Parathyroid adenoma (tissue), 2 donors: ENCODE results near the gene CD69.

ENCODE experiments used
- H2AFZ ChIP-seq: fragments of 300-600 bp; sonication (generic); one replicate; pipeline ENCODE4 v1.7.0; 2017; ENCODE audit warnings: antibody characterized with exemption, mild to moderate bottlenecking
- H3K27ac ChIP-seq: fragments of 300-600 bp; sonication (generic); one replicate; pipeline ENCODE4 v1.7.0; 2017
- H3K27me3 ChIP-seq: fragments of 300-600 bp; sonication (generic); one replicate; pipeline ENCODE4 v1.7.0; 2017; ENCODE audit warnings: low read length; ENCODE audit not compliant: control insufficient read depth, insufficient read depth
- H3K36me3 ChIP-seq: fragments of 300-600 bp; sonication (generic); one replicate; pipeline ENCODE4 v1.7.0; 2017; ENCODE audit warnings: low read length; ENCODE audit not compliant: control insufficient read depth, insufficient read depth
- H3K4me1 ChIP-seq: fragments of 300-600 bp; sonication (generic); one replicate; pipeline ENCODE4 v1.7.0; 2017; ENCODE audit warnings: control low read depth
- H3K4me2 ChIP-seq: fragments of 300-600 bp; sonication (generic); one replicate; pipeline ENCODE4 v1.7.0; 2017; ENCODE audit warnings: low read length
- H3K4me3 ChIP-seq: fragments of 300-600 bp; sonication (generic); one replicate; pipeline ENCODE4 v1.7.0; 2017; ENCODE audit warnings: low read depth, low read length
- H3K79me2 ChIP-seq: fragments of 300-600 bp; sonication (generic); one replicate; pipeline ENCODE4 v1.7.0; 2017; ENCODE audit warnings: control low read depth
- H3K9ac ChIP-seq: fragments of 300-600 bp; sonication (generic); one replicate; pipeline ENCODE4 v1.7.0; 2017; ENCODE audit warnings: mild to moderate bottlenecking
- H3K9me3 ChIP-seq: fragments of 300-600 bp; sonication (generic); one replicate; pipeline ENCODE4 v1.7.0; 2017; ENCODE audit warnings: low read length; ENCODE audit not compliant: control insufficient read depth
- TF ChIP-seq, protein P1 (sequence below): fragments of 300-600 bp; sonication (generic); IDR thresholded peaks from one replicate; pipeline ENCODE4 v1.7.0; 2017; ENCODE audit warnings: antibody characterized with exemption, mild to moderate bottlenecking
- donor health status: primary hyperparathyroidism.

Gene CD69

DNA sequence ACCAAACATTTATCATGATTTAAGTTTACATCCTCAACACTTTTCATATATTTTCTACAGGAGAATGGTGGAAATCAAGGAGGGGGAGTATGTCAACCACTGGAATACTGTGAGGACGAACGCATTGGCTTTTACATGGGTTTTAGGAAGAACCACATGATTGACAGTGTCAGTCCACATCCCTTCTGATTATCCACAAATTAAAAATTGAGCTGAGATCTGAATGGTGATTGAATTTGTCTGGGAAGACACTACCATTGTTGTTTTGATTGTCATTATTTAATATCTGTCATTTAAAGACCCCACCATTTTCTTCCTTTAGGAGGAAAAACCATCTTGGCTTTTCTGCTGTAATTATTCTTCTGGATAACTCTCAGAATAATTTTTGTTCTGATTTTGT is 35.2 kb upstream of the CD69 start:
- Histone ChIP-seq H3K9me3 (no peaks in the 10 kb centered on the region), H3K36me3 (no peaks in the 10 kb centered on the region), H3K27me3 (no peaks in the 10 kb centered on the region), H3K4me2 (no peak overlapping the region), H3K79me2 (no peaks in the 10 kb centered on the region), H3K9ac (no peak overlapping the region), H3K4me3 (no peak overlapping the region), H3K4me1 (no peaks in the 10 kb centered on the region), H3K27ac (no peak overlapping the region), H2AFZ (no peak overlapping the region)
- TF ChIP-seq, protein P1, sequence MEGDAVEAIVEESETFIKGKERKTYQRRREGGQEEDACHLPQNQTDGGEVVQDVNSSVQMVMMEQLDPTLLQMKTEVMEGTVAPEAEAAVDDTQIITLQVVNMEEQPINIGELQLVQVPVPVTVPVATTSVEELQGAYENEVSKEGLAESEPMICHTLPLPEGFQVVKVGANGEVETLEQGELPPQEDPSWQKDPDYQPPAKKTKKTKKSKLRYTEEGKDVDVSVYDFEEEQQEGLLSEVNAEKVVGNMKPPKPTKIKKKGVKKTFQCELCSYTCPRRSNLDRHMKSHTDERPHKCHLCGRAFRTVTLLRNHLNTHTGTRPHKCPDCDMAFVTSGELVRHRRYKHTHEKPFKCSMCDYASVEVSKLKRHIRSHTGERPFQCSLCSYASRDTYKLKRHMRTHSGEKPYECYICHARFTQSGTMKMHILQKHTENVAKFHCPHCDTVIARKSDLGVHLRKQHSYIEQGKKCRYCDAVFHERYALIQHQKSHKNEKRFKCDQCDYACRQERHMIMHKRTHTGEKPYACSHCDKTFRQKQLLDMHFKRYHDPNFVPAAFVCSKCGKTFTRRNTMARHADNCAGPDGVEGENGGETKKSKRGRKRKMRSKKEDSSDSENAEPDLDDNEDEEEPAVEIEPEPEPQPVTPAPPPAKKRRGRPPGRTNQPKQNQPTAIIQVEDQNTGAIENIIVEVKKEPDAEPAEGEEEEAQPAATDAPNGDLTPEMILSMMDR, result no peak

DNA sequence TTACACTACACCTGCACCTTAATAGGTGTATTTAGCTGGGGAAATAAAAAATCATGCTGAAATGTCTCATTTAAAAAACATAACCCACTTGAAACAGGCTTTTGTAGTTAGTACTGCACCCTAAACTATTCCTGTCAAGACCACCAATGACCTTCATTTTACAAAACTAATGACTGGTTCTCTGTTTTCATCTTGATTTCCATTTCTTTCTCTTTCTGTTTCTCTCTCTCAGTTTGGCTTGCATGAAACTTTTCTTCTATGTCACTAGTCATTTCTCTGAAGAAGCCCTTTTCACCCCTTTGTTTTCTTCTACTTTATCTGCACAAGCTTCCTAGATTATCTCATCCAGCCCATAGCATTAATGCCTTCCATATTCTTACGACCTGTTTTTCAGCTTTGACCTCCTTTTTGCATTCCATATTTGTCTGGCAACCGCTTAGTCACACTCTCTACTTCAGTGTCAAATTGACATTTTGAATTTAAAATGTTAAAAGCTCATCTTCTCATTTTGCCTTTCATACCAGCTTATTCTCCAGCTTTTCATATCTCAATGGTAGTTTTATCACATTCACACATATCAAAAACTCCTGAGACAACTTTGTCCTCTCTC is 33.9 kb upstream of the CD69 start:
- Histone ChIP-seq H3K4me1 (no peaks in the 10 kb centered on the region), H2AFZ (no peak overlapping the region), H3K4me2 (no peak overlapping the region), H3K27me3 (no peaks in the 10 kb centered on the region), H3K4me3 (no peak overlapping the region), H3K9ac (no peak overlapping the region), H3K9me3 (no peaks in the 10 kb centered on the region), H3K27ac (no peak overlapping the region), H3K36me3 (no peaks in the 10 kb centered on the region), H3K79me2 (no peaks in the 10 kb centered on the region)
- TF ChIP-seq, protein P1, result no peak

DNA sequence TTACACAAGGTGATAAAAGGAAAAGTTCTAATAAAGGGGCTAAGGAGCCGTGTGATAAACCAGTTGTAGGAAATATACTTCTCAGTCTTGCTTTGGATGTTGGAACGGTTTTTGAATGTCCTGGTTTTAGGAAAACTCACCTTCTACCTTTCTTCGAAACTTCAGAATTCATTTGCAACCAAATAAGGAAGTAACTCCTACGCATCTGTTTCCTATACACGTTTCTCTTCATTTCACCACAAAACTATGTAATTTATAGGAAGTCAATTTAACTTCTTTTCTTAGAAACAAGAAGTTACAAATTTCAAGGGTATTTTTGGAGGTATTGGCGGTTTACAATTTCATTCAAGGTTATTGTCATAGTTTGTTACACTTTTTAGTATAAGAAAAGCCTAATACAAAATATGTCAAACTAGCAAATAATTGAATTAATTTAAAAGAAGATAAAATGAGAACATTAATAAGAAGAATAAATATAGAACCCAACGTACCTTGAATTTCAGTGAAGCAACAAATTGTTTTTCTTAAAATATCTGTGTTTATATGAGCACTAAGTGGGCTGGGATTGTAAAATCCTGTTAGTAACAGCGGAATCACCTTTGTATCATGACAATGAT is 33.2 kb upstream of the CD69 start:
- no peak overlapping the region for H3K4me2 ChIP-seq
- H3K4me1 ChIP-seq, result no peaks in the 10 kb centered on the region
- H3K9me3 ChIP-seq, result no peaks in the 10 kb centered on the region
- H3K9ac ChIP-seq, result no peak overlapping the region
- no peaks in the 10 kb centered on the region for H3K27me3 ChIP-seq
- H3K4me3 ChIP-seq, result no peak overlapping the region
- no peaks in the 10 kb centered on the region for H3K79me2 ChIP-seq
- H3K36me3 ChIP-seq, result no peaks in the 10 kb centered on the region
- no peak overlapping the region for H3K27ac ChIP-seq
- H2AFZ ChIP-seq, result no peak overlapping the region
- TF ChIP-seq, protein P1, result no peak

DNA sequence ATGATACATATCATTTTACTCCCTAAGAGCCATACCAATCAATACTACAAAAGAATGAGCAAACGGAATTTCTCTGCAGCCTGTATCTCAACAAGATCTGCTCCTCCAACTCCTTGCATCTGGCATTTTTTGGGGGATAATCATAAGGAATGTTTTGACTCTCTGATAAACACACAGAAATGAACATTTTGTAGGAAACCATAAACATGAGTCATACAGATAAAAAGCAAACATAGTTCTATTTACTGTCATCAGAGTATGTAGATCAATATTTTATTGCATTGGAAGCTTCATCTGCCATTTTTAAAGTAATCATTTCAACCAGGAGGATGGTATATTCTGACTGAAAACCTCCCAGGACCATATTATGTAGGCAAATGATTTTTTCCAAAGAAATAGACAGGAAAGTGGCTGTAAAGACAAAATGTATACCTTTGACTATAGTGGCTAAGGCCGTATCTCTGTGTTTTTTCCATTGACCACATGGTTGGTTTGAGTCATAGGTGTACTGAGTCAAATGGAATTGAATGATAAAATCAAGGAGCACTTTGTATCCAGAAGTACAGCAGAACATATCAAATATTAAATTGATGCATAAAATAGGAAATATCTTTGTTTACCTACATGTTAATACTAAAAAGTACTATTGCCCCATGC is 32.4 kb upstream of the CD69 start:
- no peaks in the 10 kb centered on the region for H3K27me3 ChIP-seq
- H3K9ac ChIP-seq, result no peak overlapping the region
- H3K4me2 ChIP-seq, result no peak overlapping the region
- H3K79me2 ChIP-seq, result no peaks in the 10 kb centered on the region
- no peaks in the 10 kb centered on the region for H3K9me3 ChIP-seq
- no peak overlapping the region for H2AFZ ChIP-seq
- no peak overlapping the region for H3K27ac ChIP-seq
- H3K4me1 ChIP-seq, result no peaks in the 10 kb centered on the region
- H3K36me3 ChIP-seq, result no peaks in the 10 kb centered on the region
- no peak overlapping the region for H3K4me3 ChIP-seq
- TF ChIP-seq, protein P1, result no peak
